Fibroblast of mammary gland (primary cell): ENCODE data around the gene OR2V1.
"Not testable (repeated sequence)": the region's sequence is repeated elsewhere in the genome, so short reads cannot be mapped to it uniquely, and the experiment has no call there.

Experiments used
- DNase-seq: peaks from one replicate; pipeline ENCODE4 v3.0.0-alpha.2; 2010; ENCODE audit warnings: low read depth
- H3K4me3 ChIP-seq: 2 replicates; pipeline ENCODE4 v1.5.1; 2011; ENCODE audit warnings: low read depth, mild to moderate bottlenecking, low read length, moderate library complexity; ENCODE audit not compliant: control insufficient read depth
- TF ChIP-seq, protein P1 (sequence below): conservative IDR thresholded peaks from 2 replicates; pipeline ENCODE4 v1.5.1; 2011; ENCODE audit warnings: low read depth, low read length, inconsistent platforms; ENCODE audit not compliant: control insufficient read depth, insufficient read depth

Gene OR2V1

DNA sequence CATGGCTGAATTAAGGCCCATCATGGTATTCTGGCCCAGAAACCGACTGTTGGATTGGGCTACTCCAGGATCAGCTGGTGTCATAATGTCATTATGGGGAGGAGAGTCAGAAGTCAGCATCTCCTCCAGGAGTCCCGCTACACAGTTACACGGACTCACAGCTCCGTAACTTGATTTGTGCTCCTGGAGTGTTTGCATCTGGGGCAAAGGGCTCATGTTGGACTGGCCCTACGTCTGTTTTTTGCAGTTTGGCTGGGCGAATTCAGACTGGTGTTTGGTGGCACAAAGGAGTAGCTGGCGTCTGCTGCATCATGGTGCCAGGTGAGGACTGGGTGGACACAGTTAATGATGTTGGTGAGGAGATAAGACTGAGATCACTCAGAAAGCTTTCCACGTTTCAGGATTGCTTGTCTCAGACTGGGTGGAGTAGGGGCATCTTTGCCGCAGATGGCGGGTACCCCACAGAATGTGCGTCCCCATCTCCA lies 31.3 kb downstream of the OR2V1 start:
- DNase-seq: no peak
- H3K4me3 ChIP-seq: no peak overlapping the region
- TF ChIP-seq, protein P1, sequence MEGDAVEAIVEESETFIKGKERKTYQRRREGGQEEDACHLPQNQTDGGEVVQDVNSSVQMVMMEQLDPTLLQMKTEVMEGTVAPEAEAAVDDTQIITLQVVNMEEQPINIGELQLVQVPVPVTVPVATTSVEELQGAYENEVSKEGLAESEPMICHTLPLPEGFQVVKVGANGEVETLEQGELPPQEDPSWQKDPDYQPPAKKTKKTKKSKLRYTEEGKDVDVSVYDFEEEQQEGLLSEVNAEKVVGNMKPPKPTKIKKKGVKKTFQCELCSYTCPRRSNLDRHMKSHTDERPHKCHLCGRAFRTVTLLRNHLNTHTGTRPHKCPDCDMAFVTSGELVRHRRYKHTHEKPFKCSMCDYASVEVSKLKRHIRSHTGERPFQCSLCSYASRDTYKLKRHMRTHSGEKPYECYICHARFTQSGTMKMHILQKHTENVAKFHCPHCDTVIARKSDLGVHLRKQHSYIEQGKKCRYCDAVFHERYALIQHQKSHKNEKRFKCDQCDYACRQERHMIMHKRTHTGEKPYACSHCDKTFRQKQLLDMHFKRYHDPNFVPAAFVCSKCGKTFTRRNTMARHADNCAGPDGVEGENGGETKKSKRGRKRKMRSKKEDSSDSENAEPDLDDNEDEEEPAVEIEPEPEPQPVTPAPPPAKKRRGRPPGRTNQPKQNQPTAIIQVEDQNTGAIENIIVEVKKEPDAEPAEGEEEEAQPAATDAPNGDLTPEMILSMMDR: no peak

DNA sequence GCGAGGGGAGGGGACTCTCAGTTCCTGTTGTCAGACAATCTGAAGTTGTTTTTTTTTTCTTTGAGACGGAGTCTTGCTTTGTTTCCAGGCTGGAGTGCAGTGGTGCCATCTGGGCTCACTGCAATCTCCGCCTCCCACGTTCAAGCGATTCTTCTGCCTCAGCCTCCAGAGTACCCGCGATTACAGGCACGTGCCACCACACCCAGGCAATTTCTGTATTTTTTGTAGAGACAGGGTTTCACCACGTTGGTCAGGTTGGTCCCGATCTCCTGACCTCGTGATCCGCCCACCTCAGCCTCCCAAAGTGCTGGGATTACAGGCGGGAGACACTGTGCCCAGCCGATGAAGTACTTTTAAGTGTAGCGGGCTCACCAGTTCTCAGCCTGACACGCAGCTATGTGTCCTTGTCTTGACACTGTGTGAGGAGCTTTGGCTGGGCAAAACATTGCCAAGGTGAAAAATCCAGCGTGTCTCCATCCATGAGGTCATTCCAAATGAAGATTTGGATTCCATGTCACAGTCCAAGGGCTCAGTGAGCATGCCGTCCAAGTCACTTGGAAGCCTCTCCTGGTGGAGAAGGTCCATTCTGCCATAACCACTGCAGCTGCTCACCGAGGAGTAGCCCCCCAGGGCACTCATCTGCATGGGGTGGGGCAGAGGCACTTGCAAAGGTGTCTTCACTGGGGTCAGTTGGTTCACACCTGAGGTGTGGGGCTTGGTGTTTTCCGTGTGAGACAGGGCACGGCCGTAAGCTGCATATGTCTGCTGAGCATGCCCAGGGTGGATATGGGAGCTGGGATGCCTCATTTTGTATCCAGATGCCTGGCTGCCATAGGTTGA lies 32.0 kb downstream of the OR2V1 start:
- DNase-seq: no peak
- no peak overlapping the region for H3K4me3 ChIP-seq
- TF ChIP-seq, protein P1: no peak

DNA sequence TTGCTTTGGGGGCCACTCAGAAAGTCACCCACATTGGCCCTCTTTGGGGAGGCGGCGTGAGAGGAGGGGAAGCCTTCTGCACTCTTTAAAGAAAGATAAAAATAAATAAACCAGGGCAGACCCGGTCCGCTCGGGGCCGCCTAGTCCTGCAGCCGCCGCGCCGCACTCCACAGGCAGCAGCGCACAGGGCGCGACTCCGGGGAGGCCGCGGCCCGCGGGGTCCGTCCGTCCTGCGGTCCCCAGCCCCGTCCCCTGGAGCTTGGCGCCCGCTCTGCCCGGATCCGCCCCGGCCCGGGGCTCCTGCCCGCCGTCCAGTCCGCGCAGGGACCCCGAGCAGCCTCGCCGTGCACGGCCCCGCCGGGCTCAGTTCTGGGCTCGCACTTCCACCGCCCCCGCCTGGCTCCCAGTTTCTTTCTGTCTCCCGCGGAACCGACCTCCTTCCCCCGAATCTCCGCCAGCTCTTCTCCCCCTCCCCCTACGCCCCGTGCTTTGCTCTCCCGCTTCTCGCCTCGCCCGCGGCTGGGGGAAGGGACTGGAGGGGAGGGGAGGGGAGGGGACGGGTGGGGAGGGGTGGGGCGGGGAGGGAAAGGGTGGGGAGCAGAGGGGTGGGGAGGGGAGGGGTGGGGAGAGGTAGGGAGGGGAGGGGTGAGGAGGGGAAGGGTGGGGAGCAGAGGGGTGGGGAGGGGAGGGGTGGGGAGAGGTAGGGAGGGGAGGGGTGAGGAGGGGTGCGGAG lies 33.0 kb downstream of the OR2V1 start:
- DNase-seq, H3K4me3 ChIP-seq: not testable (repeated sequence)

DNA sequence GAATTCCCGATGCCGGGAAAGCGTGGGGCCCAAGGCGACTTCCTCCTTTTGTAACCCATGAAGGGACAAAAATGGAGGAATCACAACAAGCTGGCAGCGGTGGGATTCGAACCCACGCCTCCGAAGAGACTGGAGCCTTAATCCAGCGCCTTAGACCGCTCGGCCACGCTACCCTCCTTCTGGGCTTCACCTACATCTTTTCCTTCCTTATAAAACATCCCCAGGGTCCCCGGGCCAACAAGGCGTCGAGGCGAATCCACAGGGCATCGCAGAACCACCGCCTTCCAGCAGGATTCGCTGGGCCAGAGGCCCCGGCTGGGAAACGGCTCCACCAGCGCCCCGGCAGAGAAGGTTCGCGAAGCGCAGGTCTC lies 33.6 kb downstream of the OR2V1 start:
- not testable (repeated sequence) for DNase-seq, H3K4me3 ChIP-seq

DNA sequence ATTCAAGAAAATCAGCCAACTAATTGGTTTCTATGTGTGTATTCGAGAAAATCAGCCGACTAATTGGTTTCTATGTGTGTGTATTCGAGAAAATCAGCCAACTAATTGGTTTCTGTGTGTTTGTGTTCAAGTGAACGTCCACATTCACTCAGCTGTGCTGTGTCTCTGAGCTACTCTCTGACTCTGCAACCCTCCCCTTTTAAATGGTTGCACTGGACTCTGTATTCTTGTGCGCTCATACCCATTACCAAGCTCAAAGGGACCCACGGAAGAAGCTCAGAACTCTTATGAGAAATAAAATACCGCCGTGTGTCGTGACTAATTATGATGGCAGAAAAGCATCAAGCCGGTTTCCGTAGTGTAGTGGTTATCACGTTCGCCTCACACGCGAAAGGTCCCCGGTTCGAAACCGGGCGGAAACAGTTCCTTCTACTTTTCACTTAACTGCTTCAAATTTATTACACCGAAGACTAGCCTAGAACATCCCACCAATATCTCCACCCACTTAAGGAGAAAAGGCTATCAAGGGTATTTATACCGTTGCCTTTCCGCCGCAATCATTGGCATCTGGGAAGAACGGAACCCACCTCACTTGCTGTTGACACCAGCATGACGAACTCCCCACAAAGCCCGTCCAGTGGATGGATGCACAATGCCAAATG lies 34.1 kb downstream of the OR2V1 start:
- DNase-seq, H3K4me3 ChIP-seq: not testable (repeated sequence)

DNA sequence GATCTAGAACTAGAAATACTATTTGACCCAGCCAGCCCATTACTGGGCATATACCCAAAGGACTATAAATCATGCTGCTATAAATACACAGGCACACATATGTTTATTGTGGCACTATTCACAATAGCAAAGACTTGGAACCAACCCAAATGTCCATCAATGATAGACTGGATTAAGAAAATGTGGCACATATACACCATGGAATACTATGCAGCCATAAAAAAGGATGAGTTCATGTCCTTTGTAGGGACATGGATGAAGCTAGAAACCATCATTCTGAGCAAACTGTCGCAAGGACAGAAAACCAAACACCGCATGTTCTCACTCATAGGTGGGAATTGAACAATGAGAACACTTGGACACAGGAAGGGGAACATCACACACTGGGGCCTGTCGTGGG lies 35.8 kb downstream of the OR2V1 start:
- DNase-seq, H3K4me3 ChIP-seq: not testable (repeated sequence)

DNA sequence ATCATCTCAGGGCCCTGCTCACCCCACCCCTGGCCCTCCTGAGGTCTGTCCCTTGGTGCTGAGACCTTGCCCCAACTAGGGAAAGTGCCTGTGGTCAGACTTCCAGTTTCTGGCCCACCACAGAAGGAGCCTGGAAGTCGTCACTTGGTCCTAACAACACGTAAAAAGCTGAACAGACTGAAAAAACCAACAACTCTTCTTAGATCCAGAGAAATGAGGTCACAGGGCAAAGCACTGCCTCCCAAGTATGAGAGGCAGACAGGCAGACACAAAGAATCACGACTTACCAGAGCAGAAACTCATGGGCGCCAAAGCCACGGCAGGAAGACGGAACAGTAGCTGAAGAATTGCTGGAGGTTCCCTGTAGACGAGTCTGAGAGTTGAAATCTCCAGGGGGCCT lies 38.5 kb downstream of the OR2V1 start:
- TF ChIP-seq, protein P1: no peak
- DNase-seq: no peak
- H3K4me3 ChIP-seq: no peak overlapping the region

DNA sequence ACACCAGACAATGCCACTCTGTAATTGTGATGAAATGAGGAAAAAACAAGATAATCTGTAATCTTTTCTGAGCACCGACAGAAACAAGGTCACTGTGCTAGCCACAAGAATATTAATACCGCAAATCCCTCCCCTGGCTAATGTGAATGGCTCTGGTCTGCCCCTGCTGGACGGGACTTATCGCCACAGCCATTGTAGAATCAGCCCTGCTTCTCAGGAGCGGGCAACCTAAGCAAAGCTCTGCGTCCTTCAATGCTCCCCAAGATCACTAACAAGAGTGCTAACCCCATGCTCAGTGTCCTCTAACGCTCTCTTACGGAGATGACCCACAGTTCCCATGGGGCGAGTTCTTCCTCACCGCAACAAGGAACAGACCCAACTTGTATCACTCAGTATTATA lies 42.7 kb downstream of the OR2V1 start:
- DNase-seq: no peak
- TF ChIP-seq, protein P1: peak; percentile 50

DNA sequence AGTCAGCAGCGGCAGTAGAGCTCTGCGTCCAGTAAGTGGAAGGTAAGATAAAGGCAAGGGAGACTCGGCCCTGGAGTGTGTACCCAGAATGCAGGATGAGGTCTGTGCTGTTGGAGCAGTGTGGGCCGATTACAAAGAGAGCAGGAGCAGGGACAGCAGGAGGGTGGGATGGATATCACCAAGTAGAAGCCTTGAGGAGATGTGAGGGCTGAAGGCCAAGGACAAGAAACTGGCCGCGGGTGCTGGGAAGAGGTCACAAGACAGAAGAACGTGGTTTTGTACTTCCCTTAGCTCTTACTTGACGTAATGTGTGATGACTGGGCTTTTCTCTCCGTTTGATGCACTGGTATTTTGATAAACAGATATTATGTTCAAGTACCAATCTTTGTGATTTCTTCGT lies 43.7 kb downstream of the OR2V1 start:
- TF ChIP-seq, protein P1: no peak
- no peak for DNase-seq
- H3K4me3 ChIP-seq: no peak overlapping the region

More for the DNA sequence above, 42.7 kb downstream of the OR2V1 start:
- no peak overlapping the region for H3K4me3 ChIP-seq
